GM19239 (cell line): ENCODE measurements around the gene MRPS18B.

Experiments
- DNase-seq: peaks from one replicate; pipeline ENCODE4 v3.0.0; 2011; ENCODE audit warnings: low spot score; ENCODE audit not compliant: insufficient read length
- FAIRE-seq: peaks from 2 replicates; lab custom pipeline; 2011; peaks lifted over from hg19 to GRCh38; lab: Jason Lieb, UNC

MRPS18B gene

DNA sequence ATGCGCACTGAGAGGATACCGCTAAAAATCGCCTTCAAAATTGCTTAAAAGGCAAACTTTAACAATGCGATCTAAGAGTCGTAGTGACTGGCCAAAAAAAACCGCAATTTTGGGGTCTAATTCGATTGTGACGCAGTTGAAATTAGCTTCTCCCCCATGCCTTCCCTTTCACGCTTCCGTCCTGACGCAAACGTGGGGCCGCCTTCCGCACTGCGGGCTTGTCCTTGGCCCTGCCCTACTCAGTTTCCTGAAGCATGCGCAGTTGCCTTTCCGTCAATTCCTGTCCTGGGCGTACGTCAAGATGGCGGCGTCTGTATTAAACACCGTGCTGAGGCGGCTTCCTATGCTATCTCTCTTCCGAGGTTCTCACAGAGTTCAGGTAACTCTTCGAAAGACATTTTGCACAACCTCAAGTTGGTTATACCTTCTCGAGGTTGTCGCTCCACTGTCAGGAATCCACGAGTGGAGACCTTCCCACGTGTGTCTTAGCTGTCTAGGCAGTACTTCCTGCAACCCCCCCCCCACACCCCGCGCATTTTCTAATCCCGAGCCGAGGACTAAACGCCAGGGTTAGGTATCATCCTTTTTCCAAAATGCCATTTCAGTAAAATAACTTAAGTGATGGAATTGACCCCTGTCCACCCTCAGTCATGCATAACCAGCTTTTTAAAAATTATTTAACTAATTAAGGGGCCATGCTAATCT is at the start of gene MRPS18B:
MRPS18B (plus strand) TSS at position 276 of the 705 bp plus-strand sequence; CDS start at position 302, 26 bp downstream.
- FAIRE-seq (peak; percentile 98), DNase-seq (peak; percentile 59)

DNA sequence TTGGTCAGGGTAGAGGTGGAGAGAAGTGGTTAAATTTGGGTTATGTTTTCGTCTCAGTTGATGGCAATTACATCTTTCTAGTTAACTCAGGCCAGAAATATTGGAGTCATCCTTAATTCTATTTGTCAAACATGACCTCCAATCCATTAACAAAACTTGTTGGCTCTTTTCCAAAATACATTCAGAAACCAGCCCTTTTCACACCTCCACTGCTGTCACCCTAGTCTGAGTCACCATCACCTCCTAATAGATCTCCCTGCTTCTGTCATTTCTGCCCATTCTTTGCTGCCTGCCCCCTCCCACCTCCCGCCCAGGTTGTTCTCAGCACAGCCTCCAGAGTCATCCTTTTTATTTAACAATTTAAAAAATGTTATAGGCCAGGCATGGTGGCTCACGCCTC is 49.4 kb upstream of the MRPS18B start:
- FAIRE-seq (no peak), DNase-seq (no peak)

DNA sequence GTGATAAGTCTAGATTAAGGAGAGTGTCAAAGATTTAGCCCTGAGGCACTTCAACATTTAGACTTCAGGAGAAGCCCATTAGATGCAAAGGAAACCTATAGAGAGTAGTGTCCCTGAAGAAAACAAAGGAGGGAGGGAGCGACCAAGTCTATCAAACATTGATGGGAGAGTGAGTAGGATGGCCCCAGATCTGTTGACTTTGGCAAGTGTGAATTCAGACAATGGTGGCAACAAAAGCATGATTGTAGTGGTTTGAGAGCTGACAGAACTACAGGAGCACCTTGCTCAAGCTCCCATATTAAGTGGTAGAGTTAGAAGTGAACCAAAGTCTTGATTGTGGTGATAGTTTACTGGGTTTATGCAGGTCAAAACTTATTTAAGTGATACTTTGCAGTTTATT is 47.4 kb upstream of the MRPS18B start:
- DNase-seq (no peak), FAIRE-seq (no peak)

- peak; percentile 23 for FAIRE-seq
- no peak for DNase-seq
These were observed 46.9 kb upstream of the MRPS18B start for GRCh38 chr6:30570740-30571074.

DNA sequence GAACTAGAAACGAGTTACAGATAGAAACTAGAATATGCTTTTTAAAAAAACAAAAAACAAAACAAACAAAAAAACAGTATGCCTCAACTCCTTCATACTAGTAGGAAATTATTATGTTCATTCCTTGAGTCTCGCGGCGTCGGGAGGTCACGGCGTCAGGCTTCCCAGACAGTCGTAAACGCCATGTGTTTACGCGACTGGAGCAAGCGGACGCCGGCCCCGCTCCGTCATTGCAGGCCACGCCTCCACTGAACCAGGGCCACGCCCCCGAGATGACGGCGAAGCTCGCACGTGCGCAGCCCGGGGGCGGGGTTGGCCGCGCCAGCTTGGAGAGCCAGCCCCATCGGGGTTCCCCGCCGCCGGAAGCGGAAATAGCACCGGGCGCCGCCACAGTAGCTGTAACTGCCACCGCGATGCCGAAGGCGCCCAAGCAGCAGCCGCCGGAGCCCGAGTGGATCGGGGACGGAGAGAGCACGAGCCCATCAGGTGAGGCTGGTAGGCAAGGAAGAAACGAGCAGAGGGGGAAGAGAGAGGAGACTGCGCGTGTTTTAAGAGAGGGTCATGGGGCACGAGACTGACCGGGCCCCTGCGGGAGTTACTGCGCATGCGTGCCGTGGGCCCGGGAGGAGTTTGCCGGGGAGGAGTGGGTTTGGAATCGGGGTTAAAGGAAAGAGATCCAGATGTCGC is 46.4 kb upstream of the MRPS18B start, which contains the start of gene ABCF1:
ABCF1 (plus strand) TSS at position 368 of the 687 bp plus-strand sequence; CDS start at position 414, 46 bp downstream.
- DNase-seq (peak; percentile 90), FAIRE-seq (peak; percentile 97)

- FAIRE-seq (no peak), DNase-seq (no peak)
These were observed 45.9 kb upstream of the MRPS18B start for GRCh38 chr6:30571762-30572082.

- DNase-seq (no peak), FAIRE-seq (no peak)
These were observed 45.5 kb upstream of the MRPS18B start for GRCh38 chr6:30572148-30572547.

DNA sequence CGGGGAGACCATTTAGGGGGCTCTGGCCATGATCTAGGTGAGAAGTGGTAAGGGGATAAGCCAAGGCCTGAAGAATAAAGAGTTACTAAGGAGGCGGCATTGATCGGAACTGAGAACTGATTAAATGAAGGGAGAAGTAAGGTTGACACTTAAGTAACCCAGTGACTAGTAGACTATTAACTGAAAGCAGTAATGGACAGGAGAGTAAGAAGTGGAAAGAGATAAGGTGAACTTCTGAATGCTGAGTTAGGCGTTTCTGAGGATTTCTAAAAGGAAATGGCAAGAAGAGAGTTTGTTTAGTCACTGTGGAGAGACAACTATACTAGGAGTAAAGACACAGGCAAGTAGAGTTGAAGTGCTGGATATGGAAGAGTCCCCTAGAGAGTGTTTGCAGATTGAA is 44.5 kb upstream of the MRPS18B start:
- no peak for FAIRE-seq

GRCh38 chr6:30578051-30578450 is 39.6 kb upstream of the MRPS18B start:
- DNase-seq (no peak), FAIRE-seq (no peak)

More for the DNA sequence above, 44.5 kb upstream of the MRPS18B start:
- DNase-seq, result no peak

- no peak for DNase-seq
- no peak for FAIRE-seq
These were observed 33.7 kb upstream of the MRPS18B start for GRCh38 chr6:30583921-30584320.

GRCh38 chr6:30589754-30590358 is 27.8 kb upstream of the MRPS18B start:
- DNase-seq (no peak), FAIRE-seq (no peak)

GRCh38 chr6:30590509-30590908 is 27.1 kb upstream of the MRPS18B start:
- no peak for FAIRE-seq
- DNase-seq, result no peak

DNA sequence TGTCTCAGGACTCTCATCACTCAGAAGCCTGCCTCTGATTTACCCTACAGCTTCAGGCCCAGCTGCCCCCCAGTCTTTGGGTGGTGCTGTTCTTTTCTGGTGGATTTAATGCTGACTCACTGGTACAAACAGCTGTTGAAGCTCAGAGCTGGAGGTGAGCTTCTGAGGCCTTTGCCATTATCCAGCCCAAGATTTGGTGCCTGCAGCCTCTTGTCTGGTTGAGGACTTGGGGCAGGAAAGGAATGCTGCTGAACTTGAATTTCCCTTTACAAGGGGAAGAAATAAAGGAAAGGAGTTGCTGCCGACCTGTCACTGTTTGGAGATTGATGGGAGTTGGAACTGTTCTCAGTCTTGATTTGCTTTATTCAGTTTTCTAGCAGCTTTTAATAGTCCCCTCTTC is 26.6 kb upstream of the MRPS18B start:
- DNase-seq, result no peak
- FAIRE-seq, result no peak

DNA sequence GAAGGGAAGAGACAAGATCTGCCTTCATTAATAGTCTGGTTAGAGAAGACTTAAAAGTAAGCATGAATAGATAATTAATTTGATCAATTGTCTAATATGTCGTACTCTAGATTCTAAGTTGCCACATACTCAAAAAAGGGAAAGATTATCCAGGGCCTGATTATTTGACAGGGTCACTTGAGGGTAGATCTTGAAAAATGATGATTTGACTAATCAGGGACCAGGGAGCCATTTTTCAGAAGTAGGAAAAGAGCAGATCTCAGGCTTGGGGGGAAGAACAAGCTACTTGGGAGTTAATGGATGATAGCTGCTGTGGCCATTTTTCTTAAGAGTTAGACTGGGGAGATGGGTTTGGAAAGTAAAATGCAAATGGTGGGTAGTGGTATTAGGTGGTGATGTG is 25.4 kb upstream of the MRPS18B start:
- DNase-seq (no peak), FAIRE-seq (no peak)

DNA sequence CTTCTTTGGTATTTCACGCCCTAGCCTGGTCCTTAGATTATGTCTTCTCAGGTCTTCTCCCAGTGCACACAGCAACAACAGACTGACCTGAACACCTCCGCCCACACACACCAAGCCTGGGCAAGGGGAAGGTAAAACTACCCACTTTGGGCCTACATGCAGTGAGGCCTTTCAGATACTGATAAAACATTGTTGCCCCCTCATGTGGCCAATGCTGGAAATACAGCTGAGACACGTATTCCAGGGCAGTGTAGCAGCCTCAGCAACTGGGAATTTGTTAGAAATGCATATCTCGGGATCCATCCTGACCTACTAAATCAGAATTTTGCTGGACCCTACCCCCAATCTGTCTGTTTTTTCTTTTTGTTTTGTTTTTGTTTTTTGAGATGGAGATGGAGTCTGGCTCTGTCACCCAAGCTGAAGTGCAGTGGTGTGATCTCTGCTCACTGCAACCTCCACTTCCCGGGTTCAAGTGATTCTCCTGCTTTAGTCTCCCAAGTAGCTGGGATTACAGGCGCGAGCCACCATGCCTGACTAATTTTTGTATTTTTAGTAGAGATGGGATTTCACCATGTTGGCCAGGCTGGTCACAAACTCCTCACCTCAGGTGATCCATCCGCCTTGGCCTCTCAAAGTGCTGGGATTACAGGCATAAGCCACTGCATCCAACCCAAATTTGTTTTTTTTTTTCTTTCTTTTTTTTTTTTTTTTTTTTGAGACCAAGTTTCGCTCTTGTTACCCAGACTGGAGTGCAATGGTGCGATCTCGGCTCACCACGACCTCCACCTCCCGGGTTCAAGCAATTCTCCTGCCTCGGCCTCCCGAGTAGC is 20.1 kb upstream of the MRPS18B start:
- DNase-seq (peak; percentile 71), FAIRE-seq (peak; percentile 83)

DNA sequence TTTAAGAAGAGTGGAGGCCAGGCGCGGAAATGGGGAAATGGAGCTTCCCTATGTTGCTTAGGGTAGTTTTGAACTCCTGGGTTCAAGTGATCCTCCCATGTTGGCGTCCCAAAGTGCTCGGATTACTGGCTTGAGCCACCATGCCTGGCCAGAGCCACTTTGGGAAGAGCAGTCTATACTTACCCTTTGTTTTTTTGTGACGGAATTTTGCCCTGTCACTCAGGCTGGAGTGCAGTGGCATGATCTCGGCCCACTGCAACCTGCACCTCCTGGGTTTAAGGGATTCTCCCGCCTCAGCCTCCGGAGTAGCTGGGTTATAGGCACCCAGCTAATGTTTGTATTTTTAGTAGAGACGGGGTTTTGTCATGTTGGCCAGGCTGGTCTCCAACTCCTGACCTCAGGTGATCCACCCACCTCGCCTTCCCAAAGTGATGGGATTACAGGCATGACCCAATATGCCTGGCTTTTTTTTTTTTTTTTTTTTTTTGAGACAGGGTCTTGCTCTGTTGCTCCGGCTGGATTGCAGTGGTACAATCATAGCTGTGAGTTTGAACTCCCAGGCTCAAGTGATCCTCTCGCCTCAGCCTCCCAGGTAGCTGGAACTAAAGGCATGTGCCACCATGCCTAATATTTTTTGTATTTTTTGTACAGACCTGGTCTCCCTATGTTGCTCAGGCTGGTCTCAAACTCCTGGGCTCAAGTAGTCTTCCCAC is 18.6 kb upstream of the MRPS18B start:
- DNase-seq (no peak), FAIRE-seq (no peak)

DNA sequence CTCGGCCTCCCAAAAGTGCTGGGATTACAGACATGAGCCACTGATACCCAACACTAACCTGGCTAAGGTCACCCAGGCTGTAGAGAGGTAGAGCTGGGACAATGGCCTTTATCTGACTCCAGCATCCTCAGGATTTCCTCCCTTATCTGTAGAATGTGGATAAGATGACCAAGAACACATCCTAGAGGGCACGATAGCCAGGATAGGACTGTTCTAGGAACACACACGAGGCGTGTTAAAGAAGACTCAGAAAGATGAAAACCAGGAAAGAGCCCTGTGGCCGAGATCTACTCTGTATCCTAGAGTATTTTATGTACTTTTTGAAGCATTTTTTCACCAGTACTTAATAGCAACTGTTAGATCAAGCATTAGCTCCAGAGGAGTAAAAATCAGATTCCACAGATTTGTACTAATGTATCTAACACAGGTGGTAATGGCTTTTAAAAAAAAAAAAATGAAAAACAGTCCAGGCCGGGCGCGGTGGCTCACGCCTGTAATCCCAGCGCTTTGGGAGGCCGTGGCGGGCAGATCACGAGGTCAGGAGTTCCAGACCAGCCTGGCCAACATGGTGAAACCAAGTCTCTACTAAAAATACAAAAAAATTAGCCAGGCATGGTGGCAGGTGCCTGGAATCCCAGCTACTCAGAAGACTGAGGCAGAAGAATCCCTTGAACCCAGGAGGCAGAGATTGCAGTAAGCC is 17.9 kb upstream of the MRPS18B start:
- FAIRE-seq (no peak), DNase-seq (no peak)

DNA sequence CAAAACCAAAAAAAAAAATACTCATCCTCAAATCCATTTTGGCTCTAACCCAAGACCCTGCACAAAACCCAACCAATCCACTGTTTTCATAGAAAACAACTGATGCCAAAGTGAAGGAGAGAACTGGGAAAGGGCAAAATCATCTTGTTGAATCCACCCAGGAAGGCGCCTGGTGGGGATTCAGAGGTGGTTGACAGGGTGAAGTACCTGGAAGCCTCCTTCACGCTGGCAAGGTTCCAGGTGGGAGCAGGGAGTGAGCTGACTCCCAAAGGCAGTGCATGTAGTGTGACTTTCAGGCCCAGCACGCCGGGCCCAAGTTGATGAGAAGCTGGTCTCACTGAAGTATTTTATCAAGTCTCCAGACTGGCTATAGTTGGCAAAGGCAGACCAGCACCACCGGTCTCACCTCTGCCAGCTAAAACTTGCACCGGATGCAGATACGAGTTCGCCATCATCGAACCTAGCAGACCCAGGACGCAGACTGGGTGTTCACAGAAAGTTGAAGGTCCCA is 17.1 kb upstream of the MRPS18B start:
- DNase-seq (no peak), FAIRE-seq (no peak)

DNA sequence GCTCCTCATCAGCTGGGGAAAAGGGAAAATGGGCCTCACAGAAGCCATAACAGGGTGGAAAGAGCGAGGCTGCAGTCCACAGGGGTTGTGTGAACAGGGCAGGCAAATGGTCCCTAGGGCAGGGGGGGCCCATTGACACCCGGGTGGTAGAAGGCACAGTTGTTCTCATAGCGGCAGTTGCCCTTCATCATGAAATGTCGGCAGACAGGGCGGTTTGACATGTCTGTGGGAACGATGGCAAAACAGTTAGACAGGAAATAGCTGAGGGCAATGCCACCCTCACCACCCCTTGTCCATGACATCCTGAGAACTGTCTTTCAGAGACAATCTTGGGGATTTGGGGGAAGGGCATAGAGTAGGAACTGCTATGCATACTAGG is 16.2 kb upstream of the MRPS18B start:
- FAIRE-seq, result no peak
- no peak for DNase-seq
